Body of pancreas (tissue), 4 donors: ENCODE data around the gene CLIP1.

ENCODE experiments used
- POLR2A ChIP-seq, 3 donors: fragments of 450-650 bp; IDR thresholded peaks; one replicate each; pipeline ENCODE4 v1.6.1; 2016; ENCODE audit warnings: antibody characterized with exemption in 3 of 3, mild to moderate bottlenecking in 2 of 3
- TF ChIP-seq, protein P1 (sequence below), 7 experiments: fragments of 450-650 bp in 4 of 7; fragments of 200-600 bp in 3 of 7; sonication (generic) in 3 of 7; IDR thresholded peaks; one replicate each; pipeline ENCODE4 v1.5.1; 2016 to 2019; ENCODE audit warnings: antibody characterized with exemption in 7 of 7

DNA sequence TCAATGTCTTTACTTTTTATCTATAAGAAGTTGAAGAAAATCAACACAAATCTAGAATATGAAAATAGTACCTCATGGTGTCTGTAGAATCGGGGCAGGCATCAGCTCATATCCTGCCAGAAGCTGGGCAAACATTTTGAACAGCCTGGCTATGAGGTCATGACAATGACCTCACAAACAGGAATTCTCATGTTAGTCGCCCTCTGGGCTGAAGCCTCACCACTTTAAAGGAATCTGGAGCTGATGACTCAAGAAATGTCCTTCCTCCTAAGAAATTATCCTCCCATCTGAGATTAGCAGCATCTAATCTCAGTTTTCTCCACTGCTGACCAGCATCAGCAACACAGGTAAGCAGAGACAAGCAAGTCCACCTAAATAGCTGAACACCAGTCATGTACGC is 27.1 kb downstream of the CLIP1 start:
- TF ChIP-seq, protein P1, sequence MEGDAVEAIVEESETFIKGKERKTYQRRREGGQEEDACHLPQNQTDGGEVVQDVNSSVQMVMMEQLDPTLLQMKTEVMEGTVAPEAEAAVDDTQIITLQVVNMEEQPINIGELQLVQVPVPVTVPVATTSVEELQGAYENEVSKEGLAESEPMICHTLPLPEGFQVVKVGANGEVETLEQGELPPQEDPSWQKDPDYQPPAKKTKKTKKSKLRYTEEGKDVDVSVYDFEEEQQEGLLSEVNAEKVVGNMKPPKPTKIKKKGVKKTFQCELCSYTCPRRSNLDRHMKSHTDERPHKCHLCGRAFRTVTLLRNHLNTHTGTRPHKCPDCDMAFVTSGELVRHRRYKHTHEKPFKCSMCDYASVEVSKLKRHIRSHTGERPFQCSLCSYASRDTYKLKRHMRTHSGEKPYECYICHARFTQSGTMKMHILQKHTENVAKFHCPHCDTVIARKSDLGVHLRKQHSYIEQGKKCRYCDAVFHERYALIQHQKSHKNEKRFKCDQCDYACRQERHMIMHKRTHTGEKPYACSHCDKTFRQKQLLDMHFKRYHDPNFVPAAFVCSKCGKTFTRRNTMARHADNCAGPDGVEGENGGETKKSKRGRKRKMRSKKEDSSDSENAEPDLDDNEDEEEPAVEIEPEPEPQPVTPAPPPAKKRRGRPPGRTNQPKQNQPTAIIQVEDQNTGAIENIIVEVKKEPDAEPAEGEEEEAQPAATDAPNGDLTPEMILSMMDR (IDR thresholded peaks at IDR 0.05): no peak
- TF ChIP-seq POLR2A (IDR thresholded peaks at IDR 0.05): no peak
